Neural cell (in vitro differentiated cells): ENCODE measurements around the gene P2RY11. TPM values are rescaled to one million over a fixed set of nuclear protein-coding genes. Genes with fewer than 3 reads are reported as not detected.

ENCODE experiments used
- H2AFZ ChIP-seq: fragments of 200-600, 300-800 bp; sonication (generic), shearing (Covaris generic); 2 replicates; pipeline ENCODE4 v1.6.0; 2014; ENCODE audit warnings: low read depth, mild to moderate bottlenecking, antibody characterized with exemption, low read length, moderate library complexity
- H3F3A ChIP-seq: fragments of 200-600 bp; shearing (Covaris generic); 2 replicates; pipeline ENCODE4 v1.6.1; 2016; ENCODE audit warnings: mild to moderate bottlenecking, moderate library complexity, mixed read lengths, antibody characterized with exemption, low read length; ENCODE audit not compliant: insufficient read depth, poor library complexity, severe bottlenecking
- H3K27ac ChIP-seq: fragments of 200-600, 300-800 bp; sonication (generic), shearing (Covaris generic); 2 replicates; pipeline ENCODE4 v1.5.1; 2014; ENCODE audit warnings: mild to moderate bottlenecking, low read length, moderate library complexity
- H3K27me3 ChIP-seq: fragments of 300-800, 200-600 bp; sonication (generic), shearing (Covaris generic); 2 replicates; pipeline ENCODE4 v1.6.0; 2014; ENCODE audit warnings: mild to moderate bottlenecking, low read depth, low read length, moderate library complexity; ENCODE audit not compliant: insufficient read depth
- H3K36me3 ChIP-seq: fragments of 300-800, 200-600 bp; sonication (generic), shearing (Covaris generic); 2 replicates; pipeline ENCODE4 v1.5.1; 2014; ENCODE audit warnings: mild to moderate bottlenecking, antibody characterized with exemption, low read length, moderate library complexity; ENCODE audit not compliant: insufficient read depth
- H3K4me2 ChIP-seq: fragments of 300-800, 200-600 bp; sonication (generic), shearing (Covaris generic); 2 replicates; pipeline ENCODE4 v1.6.0; 2014; ENCODE audit warnings: mild to moderate bottlenecking, low read length
- H3K4me3 ChIP-seq: fragments of 300-800, 200-600 bp; sonication (generic), shearing (Covaris generic); 2 replicates; pipeline ENCODE4 v1.5.1; 2014; ENCODE audit warnings: mild to moderate bottlenecking, low read length, moderate library complexity
- H3K79me2 ChIP-seq: fragments of 200-600 bp; shearing (Covaris generic); replicated peaks from 2 replicates; pipeline ENCODE4 v1.6.0; 2014; ENCODE audit warnings: mild to moderate bottlenecking, low read length, moderate library complexity; ENCODE audit not compliant: insufficient read depth
- H3K9ac ChIP-seq: fragments of 300-800, 200-600 bp; sonication (generic), shearing (Covaris generic); 2 replicates; pipeline ENCODE4 v1.6.1; 2016; ENCODE audit warnings: mild to moderate bottlenecking, low read length, mixed read lengths
- H3K9me2 ChIP-seq: fragments of 200-600 bp; shearing (Covaris generic); 2 replicates; pipeline ENCODE4 v1.6.1; 2016; ENCODE audit warnings: mild to moderate bottlenecking, low read length, mixed read lengths; ENCODE audit not compliant: insufficient read depth
- H3K9me3 ChIP-seq: fragments of 200-600, 300-800 bp; sonication (generic), shearing (Covaris generic); 2 replicates; pipeline ENCODE4 v1.6.1; 2016; ENCODE audit warnings: mild to moderate bottlenecking, mixed run types, low read length, moderate library complexity, mixed read lengths
- H4K20me1 ChIP-seq: fragments of 200-600 bp; shearing (Covaris generic); 2 replicates; pipeline ENCODE4 v1.6.1; 2016; ENCODE audit warnings: mild to moderate bottlenecking, mixed run types; ENCODE audit not compliant: insufficient read depth
- CTCF ChIP-seq: fragments of 450-650 bp; IDR thresholded peaks from 2 replicates; pipeline ENCODE4 v1.5.1; 2014; ENCODE audit warnings: antibody characterized with exemption, mild to moderate bottlenecking, moderate library complexity; ENCODE audit not compliant: poor library complexity, severe bottlenecking
- EP300 ChIP-seq: fragments of 450-650 bp; conservative IDR thresholded peaks from 2 replicates; pipeline ENCODE4 v1.6.1; 2014; ENCODE audit warnings: antibody characterized with exemption, mild to moderate bottlenecking, moderate library complexity; ENCODE audit not compliant: poor library complexity, severe bottlenecking
- EZH2 ChIP-seq: fragments of 200-600, 300-800 bp; shearing (Covaris generic), sonication (generic); IDR thresholded peaks from 2 replicates; pipeline ENCODE4 v1.6.1; 2014; ENCODE audit warnings: antibody characterized with exemption, low read length, borderline replicate concordance, mild to moderate bottlenecking; ENCODE audit not compliant: insufficient read depth, poor library complexity, severe bottlenecking
- MXI1 ChIP-seq: fragments of 450-650 bp; conservative IDR thresholded peaks from 2 replicates; pipeline ENCODE4 v1.6.1; 2014; ENCODE audit warnings: antibody characterized with exemption, mild to moderate bottlenecking; ENCODE audit not compliant: poor library complexity, severe bottlenecking
- POLR2AphosphoS5 ChIP-seq: IDR thresholded peaks from 2 replicates; pipeline ENCODE4 v1.6.1; 2012
- RAD21 ChIP-seq: fragments of 450-650 bp; conservative IDR thresholded peaks from 2 replicates; pipeline ENCODE4 v1.6.1; 2014; ENCODE audit warnings: antibody characterized with exemption, mild to moderate bottlenecking, moderate library complexity
- REST ChIP-seq: IDR thresholded peaks from 2 replicates; pipeline ENCODE4 v1.6.1; 2012; ENCODE audit warnings: borderline replicate concordance
- SMC3 ChIP-seq: fragments of 450-650 bp; conservative IDR thresholded peaks from 2 replicates; pipeline ENCODE4 v1.6.1; 2014; ENCODE audit warnings: antibody characterized with exemption, mild to moderate bottlenecking, moderate library complexity; ENCODE audit not compliant: poor library complexity
- TAF1 ChIP-seq: IDR thresholded peaks from 2 replicates; pipeline ENCODE4 v1.6.1; 2012; ENCODE audit warnings: low read depth
- polyA plus RNA-seq: library from polyadenylated mRNA; depleted of rRNA; stranded (reverse); fragments of >200 nt; gene quantifications from 2 replicates; pipeline ENCODE4 v1.2.3, GENCODE V29; 2014

The P2RY11 gene
- polyA plus RNA-seq, 1 donor from 2014 or later, result 5.4 TPM

- no peaks in the 10 kb centered on the region for H3K27me3 ChIP-seq
- TF ChIP-seq MXI1 (no peak), EZH2 (no peak), POLR2AphosphoS5 (no peak), REST (no peak), CTCF (no peak), RAD21 (no peak), SMC3 (no peak), TAF1 (no peak), EP300 (no peak)
- H3K27ac ChIP-seq, result no peak overlapping the region
- no peaks in the 10 kb centered on the region for H3K9me3 ChIP-seq
- H3K4me2 ChIP-seq, result no peak overlapping the region
- no peaks in the 10 kb centered on the region for H3K79me2 ChIP-seq
- H4K20me1 ChIP-seq, result no peaks in the 10 kb centered on the region
- no peaks in the 10 kb centered on the region for H3F3A ChIP-seq
- no peak overlapping the region for H3K9ac ChIP-seq
- H3K36me3 ChIP-seq, result no peaks in the 10 kb centered on the region
- no peaks in the 10 kb centered on the region for H3K9me2 ChIP-seq
- no peak overlapping the region for H3K4me3 ChIP-seq
- no peak overlapping the region for H2AFZ ChIP-seq
Measured at GRCh38 chr19:10159610-10160009, 48.1 kb downstream of the P2RY11 start.

- Histone ChIP-seq H3K36me3 (no peaks in the 10 kb centered on the region), H2AFZ (no peak overlapping the region), H3F3A (no peaks in the 10 kb centered on the region), H3K9me2 (no peaks in the 10 kb centered on the region), H4K20me1 (no peaks in the 10 kb centered on the region), H3K27me3 (no peaks in the 10 kb centered on the region), H3K79me2 (no peaks in the 10 kb centered on the region), H3K4me2 (no peak overlapping the region), H3K27ac (no peak overlapping the region), H3K9ac (no peak overlapping the region), H3K9me3 (no peaks in the 10 kb centered on the region), H3K4me3 (no peak overlapping the region)
- no peak for TF ChIP-seq EZH2
- no peak for TF ChIP-seq MXI1
- TF ChIP-seq REST, result no peak
- no peak for TF ChIP-seq TAF1
- no peak for TF ChIP-seq EP300
- TF ChIP-seq POLR2AphosphoS5, result no peak
- no peak for TF ChIP-seq SMC3
- TF ChIP-seq CTCF, result no peak
- TF ChIP-seq RAD21, result no peak
Measured at GRCh38 chr19:10163536-10163935, 52.0 kb downstream of the P2RY11 start.
